ENCODE data around the gene KRTAP10-4.
"Not testable (repeated sequence)": the region's sequence is repeated elsewhere in the genome, so short reads cannot be mapped to it uniquely, and the experiment has no call there.

The KRTAP10-4 gene

DNA sequence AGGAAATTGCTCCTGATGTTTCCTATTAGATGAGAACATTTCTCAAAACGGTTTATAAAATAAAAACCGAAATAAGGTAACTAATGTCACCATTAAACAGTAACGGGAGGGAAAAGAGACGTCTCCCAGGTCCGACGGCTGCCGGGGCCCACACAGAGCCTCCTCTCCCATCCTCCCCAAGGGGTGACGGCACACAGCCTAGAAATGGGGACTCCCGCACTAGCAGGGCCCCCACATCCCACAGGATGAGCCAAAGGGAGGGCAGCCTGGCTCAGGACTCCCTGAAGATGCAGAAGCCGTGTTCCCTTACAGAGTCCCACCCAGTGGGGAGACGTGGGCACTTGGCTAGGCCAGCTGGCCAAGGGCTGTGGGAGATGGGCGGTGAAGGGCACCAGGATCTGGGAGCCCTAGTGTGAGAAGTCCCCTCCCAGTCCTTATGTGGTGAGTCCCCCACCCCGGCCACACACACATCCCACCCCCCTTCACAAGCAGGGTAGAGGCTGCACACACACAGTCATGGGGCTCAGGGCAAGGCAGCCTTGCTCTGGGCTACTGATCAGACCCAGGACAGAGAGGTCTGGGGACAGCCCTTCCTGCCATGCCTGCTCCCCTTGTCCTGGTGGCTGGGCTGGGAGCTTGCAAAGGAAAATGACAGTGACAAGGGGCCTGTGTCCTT, 18.2 kb upstream of the KRTAP10-4 start:
- in situ Hi-C loops (cut with MboI; ENCODE audit: low sequenced_read_pairs) = no loop called here

DNA sequence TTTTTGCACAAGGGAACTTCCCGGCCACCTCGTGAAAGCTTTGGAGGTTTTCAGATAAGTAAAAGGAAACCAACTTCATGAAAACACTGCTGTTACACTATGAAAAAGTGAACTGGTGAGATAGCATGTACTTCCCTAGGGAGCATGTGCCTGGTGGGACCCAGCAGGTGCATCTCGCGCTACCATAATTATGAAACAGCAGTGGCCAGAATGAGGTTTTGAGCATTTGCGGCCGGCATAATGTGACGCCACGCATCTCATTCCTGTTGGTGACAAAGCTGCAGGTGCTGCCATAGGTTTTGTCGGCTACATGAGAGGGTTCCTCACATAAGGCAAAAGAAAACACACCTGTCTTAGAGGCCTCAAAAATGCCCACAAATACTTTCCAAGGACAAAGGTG, 16.6 kb upstream of the KRTAP10-4 start:
- in situ Hi-C loops (cut with MboI; ENCODE audit: low sequenced_read_pairs) = no loop called here

DNA sequence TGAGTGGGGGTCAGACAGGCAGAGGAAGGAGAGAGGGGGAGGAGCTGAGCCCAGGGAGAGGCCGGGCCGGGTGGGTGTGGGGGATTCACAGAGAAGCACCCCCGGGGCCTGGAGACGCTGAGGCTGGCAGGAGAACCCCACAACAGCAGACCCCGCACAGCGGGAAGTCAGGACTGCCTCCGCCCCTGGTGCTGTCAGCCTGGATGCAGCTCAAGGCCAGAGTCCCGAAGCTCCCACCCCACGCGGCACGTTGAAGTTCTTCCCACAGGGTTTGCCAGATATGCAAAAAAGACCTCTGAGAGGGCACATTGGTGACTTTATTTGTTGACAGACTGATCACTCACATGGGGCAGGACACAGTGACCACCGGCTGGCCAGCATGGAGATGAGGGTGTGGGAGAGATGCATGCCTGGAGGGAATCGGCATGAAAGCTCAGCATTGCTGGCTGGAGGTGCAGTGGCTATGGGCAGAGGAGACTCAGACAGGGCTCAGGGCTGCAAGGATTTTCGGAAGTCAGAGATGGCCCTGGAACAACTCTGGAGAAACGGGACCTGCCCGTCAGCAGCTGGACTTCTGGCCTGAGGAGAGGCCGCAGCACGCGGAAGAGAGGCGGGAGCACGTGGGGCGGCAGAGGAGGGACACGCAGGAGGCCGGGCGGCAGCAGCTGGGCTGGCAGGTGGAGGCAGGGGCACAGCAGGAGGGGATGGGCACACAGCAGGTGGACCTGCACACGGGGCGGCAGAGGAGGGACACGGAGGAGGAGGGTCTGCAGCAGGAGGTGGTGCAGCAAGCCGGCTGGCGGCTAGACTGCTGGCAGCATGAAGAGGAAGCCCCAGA, 15.8 kb upstream of the KRTAP10-4 start:
- in situ Hi-C loops (cut with MboI; ENCODE audit: low sequenced_read_pairs) = no loop called here

DNA sequence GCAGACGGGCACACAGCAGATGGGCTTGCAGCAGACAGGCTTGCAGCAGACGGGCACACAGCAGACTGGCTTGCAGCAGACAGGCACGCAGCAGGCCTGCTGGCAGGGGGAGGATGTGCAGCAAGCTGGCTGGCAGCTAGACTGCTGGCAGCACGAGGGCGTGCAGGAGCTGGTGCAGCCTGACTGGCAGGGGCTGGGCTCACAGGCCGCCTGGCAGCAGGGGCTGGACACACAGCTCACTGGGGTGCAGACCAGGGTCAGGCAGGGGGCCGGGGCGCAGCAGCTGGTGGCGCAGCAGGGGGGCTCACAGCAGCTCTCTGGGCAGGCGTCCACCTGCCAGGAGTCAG, 15.2 kb upstream of the KRTAP10-4 start:
- in situ Hi-C loops (cut with MboI; ENCODE audit: low sequenced_read_pairs) = not testable (repeated sequence)

DNA sequence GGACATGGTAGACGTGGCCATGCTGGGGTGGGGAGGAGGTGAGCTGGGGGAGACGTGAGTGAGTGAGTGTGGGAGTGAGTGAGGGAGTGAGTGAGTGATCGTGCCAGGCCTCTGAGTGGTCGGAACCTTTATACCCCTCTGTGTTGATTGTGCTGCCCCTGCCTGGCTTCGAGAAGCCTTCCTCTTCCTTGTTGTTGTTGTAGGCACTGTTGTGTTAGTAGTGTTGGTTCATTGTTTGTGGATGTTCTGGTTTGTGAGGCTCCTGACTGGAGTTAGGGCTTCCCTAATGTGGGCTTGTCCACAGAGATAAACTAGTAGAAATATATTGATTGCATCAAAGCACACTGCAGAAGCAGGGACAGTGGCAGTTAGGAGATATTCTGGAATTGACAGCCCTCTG, 14.8 kb upstream of the KRTAP10-4 start, which contains the start of gene KRTAP10-3:
KRTAP10-3 (minus strand) TSS at position 101 of the 400 bp plus-strand sequence; CDS start at position 21, 80 bp downstream.
- in situ Hi-C loops (cut with MboI; ENCODE audit: low sequenced_read_pairs) = no loop called here

DNA sequence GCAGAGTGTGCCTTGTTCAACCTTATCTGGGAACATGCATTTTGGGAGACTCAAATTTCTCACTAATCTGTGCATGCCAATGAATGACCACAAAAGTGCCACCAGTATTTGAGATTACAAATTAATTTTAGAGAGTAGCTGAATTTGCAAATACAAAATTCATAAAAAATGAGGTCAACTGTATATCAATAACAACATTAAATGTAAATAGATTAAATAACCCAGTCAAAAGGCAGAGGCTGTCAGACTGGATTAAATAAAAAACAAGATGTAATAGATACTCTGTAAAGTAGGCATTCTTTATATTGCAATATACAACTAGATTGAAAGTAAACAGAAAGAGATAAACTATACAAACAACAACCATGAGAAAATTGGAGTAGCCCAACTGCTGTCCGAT, 9.4 kb upstream of the KRTAP10-4 start:
- in situ Hi-C loops (cut with MboI; ENCODE audit: low sequenced_read_pairs) = no loop called here

DNA sequence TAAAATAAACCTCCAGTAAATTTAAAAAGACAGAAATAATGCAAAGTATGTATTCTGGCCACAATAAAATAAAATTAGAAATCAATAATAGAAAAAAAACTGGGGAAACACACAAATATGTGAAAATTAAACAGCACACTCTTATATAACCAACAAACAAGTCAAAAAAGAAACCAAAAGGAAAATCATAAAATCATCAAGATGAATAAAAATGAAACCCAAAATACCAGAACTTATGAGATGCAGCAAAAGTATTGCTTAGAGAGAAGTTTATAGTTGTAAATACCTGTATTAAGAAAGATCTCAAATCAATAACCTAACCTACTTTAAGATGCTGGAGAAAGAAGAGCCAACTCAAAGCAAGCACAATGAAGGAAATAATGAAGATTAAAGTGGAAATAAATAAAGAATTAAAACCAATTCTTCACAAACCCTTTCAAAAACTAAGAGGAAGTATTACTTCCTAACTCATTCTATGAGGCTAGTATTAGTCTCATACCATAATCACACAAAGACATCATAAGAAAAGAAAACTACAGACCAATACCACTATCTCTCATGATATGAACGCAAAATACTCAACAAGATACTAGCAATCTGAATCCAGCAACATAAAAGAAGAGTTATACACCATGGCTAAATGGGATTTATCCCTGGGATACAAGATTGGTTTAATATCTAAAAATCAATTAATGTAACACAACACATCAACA, 8.5 kb upstream of the KRTAP10-4 start:
- in situ Hi-C loops (cut with MboI; ENCODE audit: low sequenced_read_pairs) = no loop called here

DNA sequence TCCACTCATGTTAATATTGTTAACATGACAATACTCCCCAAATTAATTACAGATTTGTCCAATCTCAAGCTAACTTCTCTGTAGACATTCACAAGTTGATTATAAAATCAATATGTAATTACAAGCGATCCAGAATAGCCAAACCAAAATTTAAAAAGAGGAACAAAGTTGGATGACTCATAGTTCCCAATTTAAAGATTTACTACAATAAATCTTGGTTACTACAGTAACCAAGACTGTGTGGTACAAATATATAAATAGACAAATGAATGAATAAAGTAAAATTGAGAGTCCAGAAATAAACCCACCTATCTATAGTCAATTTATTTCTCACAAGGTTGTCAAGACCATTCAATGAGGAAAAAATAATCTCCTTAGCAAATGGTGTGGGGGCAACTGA, 7.1 kb upstream of the KRTAP10-4 start:
- in situ Hi-C loops (cut with MboI; ENCODE audit: low sequenced_read_pairs) = no loop called here

DNA sequence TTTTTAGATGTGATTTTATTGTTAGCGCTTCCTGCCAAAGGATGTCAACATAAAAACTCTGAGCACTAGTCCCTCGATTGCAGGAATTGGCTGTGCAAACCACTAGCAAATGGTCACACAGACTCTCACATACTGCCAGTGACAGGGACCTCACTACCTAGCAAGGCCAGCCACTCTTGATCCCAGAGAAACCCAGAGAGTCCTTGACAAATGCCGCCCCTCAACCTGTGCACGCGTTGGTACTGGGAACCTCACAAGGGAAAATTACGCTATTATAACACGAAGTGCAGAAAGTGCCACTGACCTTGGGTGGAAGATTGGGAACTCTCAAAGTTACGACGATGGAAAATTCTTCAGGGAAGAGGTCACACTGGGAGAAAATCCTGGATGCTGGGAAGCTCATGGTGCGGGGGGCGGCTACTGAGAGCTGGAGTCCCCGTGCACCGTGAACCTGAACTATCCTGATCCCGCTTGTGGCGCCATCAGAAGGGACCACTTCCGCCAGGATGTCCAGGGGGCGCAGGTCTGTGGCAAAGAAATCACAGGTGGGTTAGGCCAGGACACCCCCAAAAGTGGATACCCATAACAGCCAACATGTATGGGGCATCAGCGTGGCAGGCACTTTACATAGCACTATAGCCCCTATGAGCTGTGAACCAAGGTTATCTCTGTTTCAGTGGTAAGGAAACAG, 5.9 kb upstream of the KRTAP10-4 start:
- in situ Hi-C loops (cut with MboI; ENCODE audit: low sequenced_read_pairs) = no loop called here

DNA sequence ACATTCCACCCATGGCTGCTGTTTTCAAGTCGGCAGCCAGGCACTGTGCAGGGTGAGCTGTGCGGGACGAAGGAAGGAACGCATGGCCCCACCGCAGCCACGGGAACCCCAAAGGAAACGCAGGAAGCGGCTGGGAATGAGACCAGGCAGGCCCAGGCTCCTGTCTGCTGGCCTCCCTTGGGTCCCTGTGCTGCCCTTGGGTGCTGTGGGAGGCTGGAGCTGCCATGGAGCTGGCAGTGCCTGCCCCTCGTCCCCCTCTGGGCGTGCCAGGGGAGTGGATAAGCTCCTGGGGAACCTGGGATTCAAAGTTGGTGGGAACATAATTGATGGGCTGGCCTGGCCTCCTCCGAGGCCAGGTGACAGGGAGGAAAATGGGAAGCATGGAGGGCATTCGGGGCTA, 5.3 kb upstream of the KRTAP10-4 start:
- in situ Hi-C loops (cut with MboI; ENCODE audit: low sequenced_read_pairs) = no loop called here

DNA sequence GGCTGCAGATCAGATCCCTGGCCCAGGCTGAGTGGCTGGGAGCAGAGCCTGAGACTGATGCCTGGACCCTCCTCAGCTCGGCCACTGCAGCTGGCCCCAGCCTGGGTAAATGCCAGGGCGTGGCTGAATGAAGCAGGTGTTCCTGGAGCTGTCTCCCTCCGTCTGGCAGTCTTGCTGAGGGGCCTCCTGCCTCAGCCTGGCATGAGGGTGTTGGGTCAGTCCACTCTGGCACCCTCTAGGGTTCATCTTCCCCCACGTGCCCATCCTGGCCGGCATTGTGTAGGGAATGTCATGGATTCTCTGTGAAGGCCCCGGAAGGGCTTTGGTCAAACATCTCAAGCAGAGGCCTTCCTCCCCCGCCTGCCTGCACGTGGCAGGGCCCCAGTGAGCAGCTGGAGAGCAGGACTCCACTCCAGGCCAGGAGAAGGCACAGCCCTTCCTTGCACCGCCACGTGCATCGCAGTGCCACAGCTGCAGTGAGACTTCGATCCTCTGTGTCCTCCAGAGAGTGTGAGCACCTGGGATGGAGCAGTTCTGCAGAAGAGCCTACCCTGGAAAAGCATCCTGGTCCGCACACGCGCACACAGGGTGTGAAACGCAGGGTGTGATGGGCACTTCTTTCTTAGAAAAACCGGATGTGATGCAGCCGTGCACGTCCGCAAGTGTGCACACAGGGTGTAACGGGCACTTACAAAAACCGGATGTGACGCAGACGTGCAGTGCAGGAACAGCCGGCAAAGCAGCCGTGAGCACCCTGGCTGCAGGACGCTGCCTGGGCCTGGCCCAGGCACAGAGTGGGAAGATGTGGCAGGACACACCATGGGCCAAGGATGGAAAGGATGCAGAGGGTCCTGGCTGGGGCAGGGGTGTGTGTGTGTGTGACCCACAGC, 4.6 kb upstream of the KRTAP10-4 start:
- in situ Hi-C loops (cut with MboI; ENCODE audit: low sequenced_read_pairs) = no loop called here

DNA sequence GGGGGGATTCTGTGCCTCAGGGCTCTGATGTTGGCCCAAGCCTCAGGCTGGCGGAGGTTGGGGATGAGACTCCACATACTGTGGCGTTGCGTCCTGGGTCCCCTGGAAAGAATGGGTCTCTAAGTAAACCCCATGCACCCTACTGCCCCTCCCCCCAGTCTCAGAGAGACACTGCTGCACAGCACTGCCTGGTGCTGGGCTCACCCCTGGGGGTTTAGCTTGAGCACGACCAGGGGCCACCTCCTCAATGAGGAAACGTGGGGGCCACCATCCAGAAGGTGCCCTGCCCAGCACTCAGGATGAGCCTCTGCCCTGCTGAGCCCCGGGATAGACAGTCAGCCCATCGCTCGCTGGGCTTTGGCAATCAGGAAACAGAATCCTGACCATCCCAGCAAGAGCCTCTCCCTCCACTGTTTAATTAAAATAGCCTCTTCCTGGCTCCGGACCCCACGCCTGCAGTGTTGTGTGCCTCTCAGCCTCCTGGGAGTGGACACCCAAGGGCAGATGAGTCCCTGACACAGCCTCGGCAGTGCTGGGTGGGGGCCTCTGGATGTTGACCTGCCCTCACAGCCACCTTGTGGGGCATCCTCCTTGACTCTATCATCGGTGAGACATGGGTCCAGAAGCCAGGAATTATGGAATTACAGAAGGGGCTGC, 3.5 kb upstream of the KRTAP10-4 start:
- in situ Hi-C loops (cut with MboI; ENCODE audit: low sequenced_read_pairs) = no loop called here

DNA sequence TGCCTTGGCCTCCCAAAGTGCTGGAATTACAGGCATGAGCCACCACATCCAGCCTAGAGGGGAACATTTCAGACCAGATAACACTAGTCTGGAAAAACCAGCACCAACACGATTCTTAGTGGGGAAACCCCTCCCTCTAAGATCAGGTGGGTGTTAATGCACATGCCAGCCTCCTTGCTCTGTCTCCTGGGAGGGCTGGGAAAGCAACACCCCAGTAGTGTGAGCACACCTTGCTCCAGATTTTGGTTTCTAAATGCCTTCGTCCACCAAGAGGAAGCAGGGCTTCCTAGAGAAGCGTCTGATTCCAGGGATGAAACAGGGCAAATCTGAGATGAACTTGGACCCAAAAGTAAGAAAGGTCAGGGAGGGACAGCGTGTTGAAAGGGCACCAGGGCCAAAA, 2.2 kb upstream of the KRTAP10-4 start:
- in situ Hi-C loops (cut with MboI; ENCODE audit: low sequenced_read_pairs) = no loop called here

DNA sequence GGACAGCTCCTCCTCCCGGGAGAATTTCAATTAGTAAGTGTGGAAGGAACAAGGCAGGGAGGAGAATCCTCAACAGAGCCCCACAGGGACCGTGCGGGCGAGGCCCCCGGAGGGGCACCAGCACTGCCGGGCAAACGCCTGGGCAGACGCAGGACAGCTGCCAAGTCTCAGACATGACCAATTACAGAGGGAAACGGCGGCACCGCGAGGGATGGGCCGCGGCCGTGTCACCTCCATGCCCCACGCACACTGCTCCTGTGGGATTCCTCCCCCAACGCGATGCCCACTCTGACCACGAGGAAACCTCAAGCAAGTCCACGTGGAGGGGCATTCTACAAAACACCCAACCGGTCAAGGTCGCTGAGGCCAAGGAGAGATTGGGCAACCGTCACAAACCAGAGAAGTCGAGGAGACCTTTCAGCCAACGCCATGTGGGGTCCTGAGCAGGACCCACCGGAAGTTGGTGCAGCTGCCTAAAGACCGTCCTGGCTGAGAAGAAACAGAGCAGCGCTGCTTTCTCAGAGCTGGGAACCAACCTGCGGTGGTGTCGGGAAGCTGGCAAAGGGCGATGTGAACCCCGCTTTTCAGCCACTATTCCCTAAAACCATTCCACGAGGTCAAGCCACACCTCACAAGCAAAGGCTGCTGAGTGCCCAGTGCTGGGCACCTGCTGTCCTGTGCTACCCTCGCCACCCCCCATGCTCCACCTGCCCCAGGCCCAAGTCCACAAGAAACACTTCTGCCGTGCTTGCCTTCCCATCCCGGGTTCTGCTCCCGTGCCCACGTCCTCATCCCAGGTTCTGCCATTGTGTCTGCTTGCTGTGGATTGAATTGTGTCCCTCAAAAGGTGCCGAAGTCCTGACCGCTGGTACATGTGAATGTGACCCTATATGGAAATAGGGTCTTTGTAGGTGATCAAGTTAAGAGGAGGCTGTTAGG, 1.4 kb upstream of the KRTAP10-4 start:
- in situ Hi-C loops (cut with MboI; ENCODE audit: low sequenced_read_pairs) = no loop called here

DNA sequence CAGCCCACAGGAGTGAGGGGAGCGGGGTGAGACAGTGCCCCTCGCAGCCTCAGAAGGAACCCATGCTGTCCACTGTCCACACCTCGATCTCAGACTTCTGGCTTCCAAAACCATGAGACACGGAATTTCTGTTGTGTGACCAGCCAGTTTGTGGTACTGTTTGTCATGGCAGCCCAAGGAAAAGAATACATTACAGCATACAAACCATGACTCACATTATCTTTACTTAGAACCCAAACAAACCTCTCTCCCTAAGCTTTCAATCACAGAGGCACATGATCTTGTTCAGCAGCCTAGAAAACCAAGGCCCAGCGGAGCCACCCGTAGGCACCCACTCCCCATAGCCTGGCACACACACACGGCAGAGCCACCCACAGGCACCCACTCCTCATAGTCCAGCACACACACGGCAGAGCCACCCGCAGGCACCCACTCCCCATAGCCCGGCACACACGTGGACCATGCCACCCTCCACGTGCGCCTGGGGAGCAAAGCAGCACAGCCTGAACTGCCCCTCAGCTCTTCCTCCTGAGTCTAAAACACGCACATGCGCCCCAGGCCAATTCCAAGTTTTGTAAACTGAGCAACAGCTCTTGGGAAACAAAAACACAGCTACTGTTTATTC, 458 bp upstream of the KRTAP10-4 start:
- in situ Hi-C loops (cut with MboI; ENCODE audit: low sequenced_read_pairs) = no loop called here

DNA sequence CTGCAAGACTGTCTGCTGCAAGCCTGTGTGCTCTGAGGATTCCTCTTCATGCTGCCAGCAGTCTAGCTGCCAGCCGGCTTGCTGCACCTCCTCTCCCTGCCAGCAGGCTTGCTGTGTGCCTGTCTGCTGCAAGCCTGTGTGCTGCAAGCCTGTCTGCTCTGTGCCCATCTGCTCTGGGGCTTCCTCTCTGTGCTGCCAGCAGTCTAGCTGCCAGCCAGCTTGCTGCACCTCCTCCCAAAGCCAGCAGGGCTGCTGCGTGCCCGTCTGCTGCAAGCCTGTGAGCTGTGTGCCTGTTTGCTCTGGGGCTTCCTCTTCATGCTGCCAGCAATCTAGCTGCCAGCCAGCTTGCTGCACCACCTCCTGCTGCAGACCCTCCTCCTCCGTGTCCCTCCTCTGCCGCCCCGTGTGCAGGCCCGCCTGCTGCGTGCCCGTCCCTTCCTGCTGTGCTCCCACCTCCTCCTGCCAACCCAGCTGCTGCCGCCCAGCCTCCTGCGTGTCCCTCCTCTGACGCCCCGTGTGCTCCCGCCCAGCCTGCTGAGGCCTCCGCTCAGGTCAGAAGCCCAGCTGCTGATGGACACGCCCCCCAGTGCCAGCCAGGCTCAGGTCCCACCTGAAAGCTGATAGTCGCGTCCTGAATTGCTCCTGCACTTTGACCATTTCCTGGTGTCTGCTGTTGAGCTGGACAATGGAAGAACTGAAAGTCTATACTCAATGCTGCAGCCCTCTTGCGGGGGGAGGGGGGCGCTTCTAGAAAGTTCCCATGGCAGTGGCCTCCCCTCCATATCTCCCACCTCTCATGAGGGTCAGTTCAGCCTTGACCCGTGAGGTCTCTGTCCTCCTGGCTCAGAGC, 1.2 kb downstream of the KRTAP10-4 start:
- in situ Hi-C loops (cut with MboI; ENCODE audit: low sequenced_read_pairs) = no loop called here

DNA sequence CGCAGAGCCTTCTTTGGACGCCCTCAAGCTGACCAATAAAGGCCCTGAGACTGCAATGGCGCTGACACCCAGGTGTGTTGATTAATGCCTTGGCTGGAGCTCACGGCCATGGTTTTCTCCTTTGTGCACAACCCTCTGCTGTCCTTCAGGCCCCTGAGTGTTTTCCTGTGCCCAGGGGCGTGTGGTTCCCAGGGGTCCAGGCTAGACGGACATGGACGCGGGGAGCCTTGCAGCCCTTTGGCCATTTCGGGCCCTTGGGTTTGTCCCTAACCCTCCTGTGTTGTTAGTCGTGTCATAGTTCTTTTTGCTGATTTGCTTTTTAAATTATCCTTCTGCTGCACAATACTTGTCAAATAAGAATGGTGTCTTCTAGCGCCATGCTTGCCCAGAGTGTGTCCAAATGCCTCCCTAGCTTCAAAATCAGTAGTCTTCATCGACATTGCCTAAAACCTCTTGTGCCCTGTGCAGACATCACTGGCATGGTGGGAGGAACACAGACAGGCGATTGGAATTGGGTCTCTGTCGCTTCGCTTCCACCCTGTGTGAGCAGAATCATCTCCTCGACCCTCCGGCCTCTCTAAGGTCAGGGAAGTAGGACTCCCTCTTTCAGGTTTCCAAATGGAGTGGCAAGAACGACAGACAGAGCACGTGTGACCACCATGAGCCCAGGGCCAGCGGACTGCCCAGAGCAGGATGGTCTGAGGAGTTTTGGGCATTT, 1.9 kb downstream of the KRTAP10-4 start:
- in situ Hi-C loops (cut with MboI; ENCODE audit: low sequenced_read_pairs) = no loop called here

Measured in HL-60/S4 treated with phorbol 12-myristate 13-acetate at 8.2 ng/mL for 4 days and 3 days (cell line).